ENCODE measurements around the gene CDH7. TPM values are rescaled to one million over a fixed set of nuclear protein-coding genes. Genes with fewer than 3 reads are reported as not detected.

Gene CDH7
- total and polyA plus RNA-seq, 2 of the 13 experiments (the other 11 are each of a cell fraction or from before 2014, with no cell fraction given) = not detected

GRCh38 chr18:65711493-65711892 is 39.3 kb upstream of the CDH7 start:
- H3K79me2 ChIP-seq (ENCODE audit: insufficient read depth, low read length) = no peaks in the 10 kb centered on the region
- no peak overlapping the region for H3K9ac ChIP-seq (ENCODE audit: insufficient read depth, low read depth, low read length)
- 4% methylated on average over 1 of the region's 1 CpG for WGBS (ENCODE audit: low lambda C conversion rate)
- H3K9me3 ChIP-seq (ENCODE audit: low read length) = no peaks in the 10 kb centered on the region
- no peak for DNase-seq (ENCODE audit: low spot score)
- no peak overlapping the region for H3K4me3 ChIP-seq (replicated peaks in 1 of 3; ENCODE audit: insufficient read depth in 1 of 3, low read depth in 2 of 3, low read length in 3 of 3)
- no peaks in the 10 kb centered on the region; a peak in 1 of 5 replicates for H3K27me3 ChIP-seq (ENCODE audit: control insufficient read depth in 1 of 2, insufficient read depth in 2 of 2, low read length in 2 of 2)
- BruUV-seq (replicated peaks) = no TSS peak
- H2AFZ ChIP-seq (ENCODE audit: low read length) = no peak overlapping the region
- ChIA-PET POLR2A (no interaction called here), CTCF (ENCODE audit: low intra/inter-chr PET ratio, low total read pairs) (no interaction called here)
- ATAC-seq = no peak
- in situ Hi-C loops (cut with HindIII; ENCODE audit: extremely low pct_ligation_motif_present, low pct_unique_long_range_greater_than_20kb) = no loop called here
- no peaks in the 10 kb centered on the region for H3K4me1 ChIP-seq (ENCODE audit: insufficient read depth, low read length)
- intact Hi-C loops (cut with micrococcal nuclease; ENCODE audit: unreplicated experiment) = no loop called here
- no peaks in the 10 kb centered on the region for H3K36me3 ChIP-seq (replicated peaks in 1 of 2; ENCODE audit: control insufficient read depth in 1 of 2, insufficient read depth in 2 of 2, low read length in 2 of 2)
- no peak overlapping the region for H3K4me2 ChIP-seq (ENCODE audit: low read depth, low read length)
- TF ChIP-seq ZBTB37 (CRISPR knock-in tag; IDR thresholded peaks at IDR 0.05) = no peak
- no peak for TF ChIP-seq ZNF83 (CRISPR knock-in tag; IDR thresholded peaks at IDR 0.05; ENCODE audit: borderline replicate concordance)
- no peak for TF ChIP-seq SNAPC5 (CRISPR knock-in tag; IDR thresholded peaks at IDR 0.05; ENCODE audit: borderline replicate concordance)
- TF ChIP-seq SP1 (IDR thresholded peaks at IDR 0.05) = no peak
- TF ChIP-seq SP1 (CRISPR knock-in tag; IDR thresholded peaks at IDR 0.05) = no peak
- no peak for FAIRE-seq
- H4K20me1 ChIP-seq (ENCODE audit: insufficient read depth, low read length) = no peaks in the 10 kb centered on the region
- no peak overlapping the region for H3K27ac ChIP-seq (ENCODE audit: extremely low read length, insufficient read depth, low read length)

GRCh38 chr18:65721619-65722018 is 29.2 kb upstream of the CDH7 start:
- ChIA-PET POLR2A (no interaction called here), CTCF (ENCODE audit: low intra/inter-chr PET ratio, low total read pairs) (no interaction called here)
- DNase-seq (ENCODE audit: low spot score) (no peak), ATAC-seq (no peak), FAIRE-seq (no peak)
- H3K27ac ChIP-seq (ENCODE audit: extremely low read length, insufficient read depth, low read length) = no peak overlapping the region
- WGBS (ENCODE audit: low lambda C conversion rate) = 80% methylated on average over 3 of the region's 3 CpGs
- no TSS peak for BruUV-seq (replicated peaks)
- no peak overlapping the region for H3K9ac ChIP-seq (ENCODE audit: insufficient read depth, low read depth, low read length)
- no peaks in the 10 kb centered on the region for H3K36me3 ChIP-seq (replicated peaks in 1 of 2; ENCODE audit: control insufficient read depth in 1 of 2, insufficient read depth in 2 of 2, low read length in 2 of 2)
- H3K27me3 ChIP-seq (ENCODE audit: control insufficient read depth in 1 of 2, insufficient read depth in 2 of 2, low read length in 2 of 2) = no peaks in the 10 kb centered on the region
- H3K4me2 ChIP-seq (ENCODE audit: low read depth, low read length) = no peak overlapping the region
- in situ Hi-C loops (cut with HindIII; ENCODE audit: extremely low pct_ligation_motif_present, low pct_unique_long_range_greater_than_20kb) (no loop called here), intact Hi-C loops (cut with micrococcal nuclease; ENCODE audit: unreplicated experiment) (no loop called here)
- no peaks in the 10 kb centered on the region for H3K79me2 ChIP-seq (ENCODE audit: insufficient read depth, low read length)
- H3K4me1 ChIP-seq (ENCODE audit: insufficient read depth, low read length) = no peaks in the 10 kb centered on the region
- no peaks in the 10 kb centered on the region for H3K9me3 ChIP-seq (ENCODE audit: low read length)
- no peaks in the 10 kb centered on the region for H4K20me1 ChIP-seq (ENCODE audit: insufficient read depth, low read length)
- H2AFZ ChIP-seq (ENCODE audit: low read length) = no peak overlapping the region
- H3K4me3 ChIP-seq (replicated peaks in 1 of 3; ENCODE audit: insufficient read depth in 1 of 3, low read depth in 2 of 3, low read length in 3 of 3) = no peak overlapping the region
- TF ChIP-seq GTF3A (CRISPR knock-in tag; conservative IDR thresholded peaks at IDR 0.05) (no peak), ZNF441 (CRISPR knock-in tag; IDR thresholded peaks at IDR 0.05; ENCODE audit: borderline replicate concordance) (no peak), ZNF138 (CRISPR knock-in tag; IDR thresholded peaks at IDR 0.05; ENCODE audit: low read depth) (no peak), CEBPZ (IDR thresholded peaks at IDR 0.05; ENCODE audit: low read length) (no peak), GPBP1L1 (CRISPR knock-in tag; IDR thresholded peaks at IDR 0.05) (no peak), ELF1 (CRISPR knock-in tag; IDR thresholded peaks at IDR 0.05) (no peak), ZNF326 (CRISPR knock-in tag; IDR thresholded peaks at IDR 0.05; ENCODE audit: borderline replicate concordance) (no peak)

Measured in HepG2 (cell line).